Astrocyte of the spinal cord (primary cell): ENCODE results near the gene FHL2.

Experiments
- DNase-seq: peaks from one replicate; pipeline ENCODE4 v3.0.0; 2011; ENCODE audit warnings: low read depth, low spot score
- H3K4me3 ChIP-seq: 2 replicates; pipeline ENCODE4 v1.5.1; 2011; ENCODE audit warnings: low read depth, mild to moderate bottlenecking, low read length, moderate library complexity
- in situ Hi-C: cut with HindIII; loops from 2 replicates; pipeline ENCODE4 v1.10.0; 2017; ENCODE audit warnings: low sequenced_read_pairs
- TF ChIP-seq, protein P1 (sequence below): IDR thresholded peaks from 2 replicates; pipeline ENCODE4 v1.5.1; 2012; ENCODE audit warnings: low read depth, mild to moderate bottlenecking, low read length, inconsistent platforms

The FHL2 gene

DNA sequence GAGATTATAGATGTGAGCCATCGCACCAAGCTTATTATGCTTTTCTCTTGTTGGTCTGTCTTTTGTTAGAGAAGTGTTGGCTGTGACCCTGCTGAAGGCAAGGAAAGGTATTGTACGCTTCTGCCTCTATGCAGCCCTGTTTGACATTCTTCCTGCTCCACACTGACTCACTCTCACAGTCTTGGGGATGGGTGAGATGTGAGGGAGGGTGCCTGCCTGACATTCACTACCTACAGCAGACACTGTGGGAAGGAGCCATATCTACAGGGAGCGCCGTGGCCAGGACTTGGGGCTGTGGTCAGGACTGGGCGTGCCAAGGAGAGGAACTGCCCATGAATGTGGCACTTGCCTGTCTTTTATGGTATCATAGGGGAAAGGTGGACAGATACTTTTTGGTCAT is 43.9 kb upstream of the FHL2 start:
- H3K4me3 ChIP-seq = no peak overlapping the region
- in situ Hi-C loops = no loop called here
- no peak for DNase-seq
- TF ChIP-seq, protein P1, sequence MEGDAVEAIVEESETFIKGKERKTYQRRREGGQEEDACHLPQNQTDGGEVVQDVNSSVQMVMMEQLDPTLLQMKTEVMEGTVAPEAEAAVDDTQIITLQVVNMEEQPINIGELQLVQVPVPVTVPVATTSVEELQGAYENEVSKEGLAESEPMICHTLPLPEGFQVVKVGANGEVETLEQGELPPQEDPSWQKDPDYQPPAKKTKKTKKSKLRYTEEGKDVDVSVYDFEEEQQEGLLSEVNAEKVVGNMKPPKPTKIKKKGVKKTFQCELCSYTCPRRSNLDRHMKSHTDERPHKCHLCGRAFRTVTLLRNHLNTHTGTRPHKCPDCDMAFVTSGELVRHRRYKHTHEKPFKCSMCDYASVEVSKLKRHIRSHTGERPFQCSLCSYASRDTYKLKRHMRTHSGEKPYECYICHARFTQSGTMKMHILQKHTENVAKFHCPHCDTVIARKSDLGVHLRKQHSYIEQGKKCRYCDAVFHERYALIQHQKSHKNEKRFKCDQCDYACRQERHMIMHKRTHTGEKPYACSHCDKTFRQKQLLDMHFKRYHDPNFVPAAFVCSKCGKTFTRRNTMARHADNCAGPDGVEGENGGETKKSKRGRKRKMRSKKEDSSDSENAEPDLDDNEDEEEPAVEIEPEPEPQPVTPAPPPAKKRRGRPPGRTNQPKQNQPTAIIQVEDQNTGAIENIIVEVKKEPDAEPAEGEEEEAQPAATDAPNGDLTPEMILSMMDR = no peak

DNA sequence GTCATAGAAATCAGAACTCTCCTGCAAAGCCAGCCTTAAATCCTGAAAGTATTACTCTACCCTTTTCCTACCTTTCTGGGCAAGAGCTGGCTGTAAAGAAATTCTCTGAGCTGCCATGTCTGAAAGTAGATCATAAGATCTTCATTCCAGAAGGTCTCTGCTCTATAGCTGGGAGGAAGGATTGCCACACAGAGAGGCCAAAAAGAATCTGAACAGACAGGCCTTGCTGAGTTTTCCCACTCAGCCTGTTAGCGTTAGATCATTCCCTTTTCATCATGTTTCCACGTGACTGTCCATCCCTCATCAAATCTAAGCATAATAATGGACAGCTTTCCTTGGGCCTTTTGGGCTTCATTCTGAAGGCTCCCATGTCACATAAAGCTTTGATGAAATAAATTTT is 43.2 kb upstream of the FHL2 start:
- in situ Hi-C loops = no loop called here
- no peak overlapping the region for H3K4me3 ChIP-seq
- TF ChIP-seq, protein P1 = no peak
- DNase-seq = no peak

DNA sequence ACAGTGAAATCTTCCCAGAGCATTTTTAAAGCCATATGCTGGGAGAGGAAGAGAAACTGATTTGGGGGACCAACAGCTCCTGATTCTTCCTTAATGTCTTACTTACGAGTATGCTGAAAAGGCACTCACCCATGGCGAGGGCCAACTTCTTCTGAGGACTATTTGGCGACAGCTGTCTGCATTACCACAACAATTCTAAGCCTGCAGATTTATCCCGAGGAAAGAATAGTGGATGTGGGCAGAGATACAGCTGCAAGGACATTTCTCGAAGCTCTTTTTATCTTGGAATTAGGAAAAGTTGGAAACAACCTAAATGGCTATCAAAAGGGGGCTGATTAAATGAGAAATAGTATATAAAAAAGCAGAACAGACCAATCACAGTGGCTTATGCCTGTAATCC is 40.3 kb upstream of the FHL2 start:
- H3K4me3 ChIP-seq = no peak overlapping the region
- no peak for DNase-seq
- in situ Hi-C loops = no loop called here
- TF ChIP-seq, protein P1 = no peak

- H3K4me3 ChIP-seq = no peak overlapping the region
- TF ChIP-seq, protein P1 = no peak
- in situ Hi-C loops = no loop called here
- no peak for DNase-seq
Measured at GRCh38 chr2:105438104-105438929, 39.5 kb upstream of the FHL2 start.

DNA sequence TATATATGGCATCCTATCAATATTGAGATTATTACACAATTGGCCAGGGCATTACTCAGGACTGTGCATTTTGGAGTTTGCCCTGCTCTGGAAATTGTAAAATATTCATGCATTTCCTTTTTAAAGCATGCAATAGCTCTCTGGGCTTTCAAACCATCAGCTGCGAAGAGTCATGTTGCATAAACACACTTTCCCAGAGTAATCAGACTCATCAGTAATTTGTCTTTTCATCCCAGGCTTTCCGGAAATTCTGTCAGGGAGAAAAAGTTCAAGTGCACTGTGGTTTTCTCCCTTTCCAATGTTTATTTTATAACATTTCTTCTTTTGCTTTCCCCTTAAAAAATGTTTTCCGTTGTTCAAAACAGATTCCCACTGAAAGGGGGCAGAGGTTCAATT is 38.9 kb upstream of the FHL2 start:
- no peak overlapping the region for H3K4me3 ChIP-seq
- peak; percentile 80 for DNase-seq
- in situ Hi-C loops = no loop called here
- TF ChIP-seq, protein P1 = no peak

DNA sequence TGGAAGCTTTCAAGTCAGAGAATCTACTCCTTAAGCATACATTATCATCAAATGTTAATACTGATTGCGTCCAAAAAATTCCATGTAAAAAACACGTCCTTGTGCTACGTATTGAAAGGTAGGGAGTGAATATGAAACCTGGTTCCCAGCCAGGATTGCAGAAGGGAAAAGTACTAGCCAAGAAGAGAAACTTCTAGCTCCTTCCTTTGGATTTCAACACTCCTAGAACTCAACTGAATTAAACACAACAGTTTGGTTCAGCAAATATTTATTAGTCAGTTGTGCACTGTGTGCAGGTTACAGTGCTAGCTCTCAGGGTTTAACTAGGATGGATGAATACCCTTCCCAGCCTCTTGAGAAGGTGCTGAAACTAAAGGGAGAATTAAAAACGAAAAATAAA is 33.9 kb upstream of the FHL2 start:
- in situ Hi-C loops = no loop called here
- no peak overlapping the region for H3K4me3 ChIP-seq
- TF ChIP-seq, protein P1 = no peak
- no peak for DNase-seq
